Glomerular endothelial cell (primary cell): ENCODE data around the gene MTA3. TPM values are rescaled to one million over a fixed set of nuclear protein-coding genes. Genes with fewer than 3 reads are reported as not detected.
"Not testable (repeated sequence)": the region's sequence is repeated elsewhere in the genome, so short reads cannot be mapped to it uniquely, and the experiment has no call there.

Experiments used
- DNase-seq: peaks from one replicate; pipeline ENCODE4 v3.0.0-alpha.2; 2011; ENCODE audit warnings: low read depth, low spot score; ENCODE audit errors: extremely low read depth
- total RNA-seq: library from RNA; depleted of rRNA; stranded (reverse); fragments of >200 nt; gene quantifications from 2 replicates; pipeline ENCODE4 v1.2.3, GENCODE V29; 2015

Gene MTA3
- total RNA-seq, 1 donor from 2014 or later, result 37.2 TPM

GRCh38 chr2:42723465-42723864 lies 155.0 kb downstream of the MTA3 start:
- DNase-seq, result no peak

GRCh38 chr2:42724886-42725285 lies 156.5 kb downstream of the MTA3 start:
- DNase-seq, result no peak

DNA sequence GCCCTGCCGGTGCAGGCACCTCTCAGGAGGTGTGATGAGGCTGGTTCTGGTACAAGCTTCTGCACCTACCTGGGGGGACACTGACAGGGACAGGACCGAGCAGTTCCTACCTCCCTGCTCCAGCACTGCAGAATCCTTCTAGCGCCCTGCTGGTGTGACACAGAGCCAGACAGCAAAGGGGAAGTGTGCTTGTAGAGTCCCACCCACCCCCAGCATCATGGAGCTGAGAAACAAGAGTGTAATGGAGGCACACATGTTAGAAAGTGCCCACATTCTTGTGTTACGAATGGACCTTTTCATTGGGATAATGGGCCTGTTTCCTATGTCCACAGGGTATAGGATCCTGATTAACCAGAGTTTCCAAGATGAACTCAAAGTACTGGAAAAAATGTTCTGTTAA lies 157.2 kb downstream of the MTA3 start:
- DNase-seq, result no peak

DNA sequence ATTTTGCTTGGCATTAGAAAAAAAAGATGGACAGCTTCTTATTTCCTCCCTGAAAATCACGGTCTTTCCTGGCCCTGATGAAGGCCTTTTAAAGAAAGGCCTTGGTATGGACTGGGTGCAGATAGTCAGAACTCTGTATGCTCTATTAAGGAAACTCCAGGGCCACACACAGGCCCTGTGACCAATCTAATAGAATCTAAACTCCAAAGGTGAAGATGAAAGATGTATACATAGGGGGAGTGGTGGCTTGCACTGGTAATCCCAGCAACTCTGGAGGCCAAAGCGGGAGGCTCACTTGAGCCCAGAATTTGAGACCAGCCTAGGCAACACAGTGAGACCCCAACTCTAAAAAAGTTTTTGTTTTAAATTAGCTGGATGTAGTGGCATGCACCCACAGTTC lies 158.2 kb downstream of the MTA3 start:
- no peak for DNase-seq

DNA sequence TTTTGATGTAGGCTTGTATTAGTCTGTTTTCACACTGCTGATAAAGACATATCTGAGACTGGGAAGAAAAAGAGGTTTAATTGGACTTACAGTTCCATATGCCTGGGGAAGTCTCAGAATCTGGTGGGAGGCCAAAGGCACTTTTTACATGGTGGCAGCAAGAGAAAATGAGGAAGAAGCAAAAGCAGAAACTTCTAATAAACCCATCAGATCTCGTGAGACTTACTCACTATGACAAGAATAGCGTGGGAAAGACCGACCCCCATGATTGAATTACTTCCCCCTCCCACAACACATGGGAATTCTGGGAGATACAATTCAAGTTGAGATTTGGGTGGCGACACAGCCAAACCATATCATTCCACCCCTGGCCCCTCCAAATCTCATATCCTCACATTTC lies 162.9 kb downstream of the MTA3 start:
- not testable (repeated sequence) for DNase-seq

DNA sequence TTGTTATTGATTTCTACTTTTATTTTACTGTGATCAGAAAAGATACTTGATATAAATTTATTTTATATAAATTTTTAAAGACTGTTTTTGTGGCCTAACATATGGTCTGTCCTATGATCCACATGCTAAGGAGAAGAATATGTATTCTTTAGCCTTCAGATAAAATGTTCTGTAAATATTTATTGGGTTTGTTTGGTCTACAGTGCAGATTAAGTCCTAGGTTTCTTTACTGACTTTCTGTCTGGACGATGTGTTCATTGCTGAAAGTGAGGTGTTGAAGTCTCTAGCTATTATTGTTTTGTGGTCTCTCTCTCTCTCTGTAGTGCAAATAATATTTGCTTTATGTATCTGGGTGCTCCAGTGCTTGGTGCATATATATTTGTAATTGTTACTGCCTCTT lies 165.4 kb downstream of the MTA3 start:
- DNase-seq, result no peak

- DNase-seq, result no peak
Observed at GRCh38 chr2:42736598-42737322, 168.3 kb downstream of the MTA3 start.

DNA sequence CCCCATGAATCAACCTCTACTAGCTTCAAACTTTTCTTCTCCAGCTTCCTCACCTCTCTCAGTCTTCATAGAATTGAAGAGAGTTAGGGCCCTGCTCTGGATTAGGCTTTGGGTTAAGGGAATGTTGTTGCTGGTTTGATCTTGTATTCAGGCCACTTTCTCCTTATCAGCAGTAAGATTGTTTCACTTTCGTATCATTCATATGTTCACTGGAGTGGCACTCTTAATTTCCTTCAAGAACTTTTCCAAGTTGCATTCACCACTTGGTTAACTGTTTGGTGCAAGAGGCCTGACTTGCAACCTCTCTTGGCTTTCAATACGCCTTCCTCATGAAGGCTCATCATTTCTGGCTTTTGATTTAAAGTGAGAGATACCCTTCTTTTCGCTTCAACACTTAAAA lies 172.7 kb downstream of the MTA3 start:
- DNase-seq, result no peak

DNA sequence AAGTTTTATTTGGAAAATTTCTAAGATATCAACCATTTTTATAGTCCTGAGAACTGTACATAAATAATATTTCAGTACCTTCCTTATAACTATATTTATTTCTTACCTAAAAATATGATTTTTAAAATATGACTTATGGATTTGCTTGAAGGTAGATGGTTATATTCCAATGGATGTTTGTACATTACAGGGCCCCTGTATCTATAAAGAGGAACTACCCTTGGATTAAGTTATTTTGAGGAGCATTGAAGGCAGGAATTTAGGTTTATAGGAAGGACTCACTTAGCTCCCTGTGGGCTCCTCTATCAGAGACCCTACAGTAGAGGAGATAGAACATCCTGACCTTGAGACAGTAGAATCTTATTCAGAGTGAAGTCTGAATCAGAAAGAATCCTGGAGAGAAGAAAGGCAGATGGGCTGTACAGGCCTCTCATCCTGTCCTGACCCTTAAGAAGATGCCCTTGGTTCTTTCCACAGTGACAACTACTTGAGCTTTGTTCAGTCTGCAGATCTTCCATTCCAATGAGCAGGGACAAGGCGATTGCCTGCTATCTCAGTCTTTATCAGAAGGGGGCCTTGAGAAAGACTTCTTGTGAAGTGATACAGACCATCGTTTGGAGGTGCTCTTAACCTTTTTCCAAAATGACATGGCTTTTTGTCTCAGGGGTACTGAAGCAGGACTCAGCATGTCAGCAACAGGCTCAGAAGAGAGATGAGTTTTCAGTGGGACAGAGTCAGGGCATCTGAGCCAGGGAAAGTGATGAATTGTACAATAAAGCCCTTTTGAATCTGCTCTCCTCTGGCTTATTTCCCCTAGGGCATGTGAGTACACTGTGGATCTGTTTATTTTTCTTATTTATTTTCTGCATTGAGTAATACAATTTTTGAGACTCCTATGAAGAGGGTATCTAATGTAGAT lies 174.6 kb downstream of the MTA3 start:
- DNase-seq, result no peak

- no peak for DNase-seq
Observed at GRCh38 chr2:42743659-42743990, 175.2 kb downstream of the MTA3 start.

DNA sequence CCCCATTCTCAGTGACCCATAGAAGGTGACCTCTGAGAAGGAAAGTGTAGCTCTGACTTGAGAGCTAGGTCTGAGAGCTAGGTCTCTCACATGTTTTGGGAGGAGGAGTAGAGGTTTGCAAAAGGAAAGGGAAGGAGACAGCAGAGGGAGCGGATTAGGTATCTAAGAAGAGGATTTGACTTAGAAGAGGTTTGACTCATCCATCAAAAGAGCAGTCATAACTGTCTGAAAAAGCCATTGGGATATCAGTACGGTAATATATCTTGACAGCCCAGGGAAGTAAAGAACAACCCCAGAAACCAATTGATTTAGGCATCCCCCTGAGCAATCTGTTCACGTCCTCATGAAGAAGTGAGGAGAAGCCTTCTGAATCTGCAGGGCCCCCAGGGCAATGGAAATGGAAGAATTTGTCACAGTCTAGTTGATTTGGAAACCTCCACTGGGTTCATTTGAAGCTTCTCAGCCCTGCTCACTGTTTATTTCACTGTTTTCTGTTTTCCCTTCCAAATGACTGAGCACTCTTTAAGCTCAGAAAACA lies 176.2 kb downstream of the MTA3 start:
- no peak for DNase-seq

DNA sequence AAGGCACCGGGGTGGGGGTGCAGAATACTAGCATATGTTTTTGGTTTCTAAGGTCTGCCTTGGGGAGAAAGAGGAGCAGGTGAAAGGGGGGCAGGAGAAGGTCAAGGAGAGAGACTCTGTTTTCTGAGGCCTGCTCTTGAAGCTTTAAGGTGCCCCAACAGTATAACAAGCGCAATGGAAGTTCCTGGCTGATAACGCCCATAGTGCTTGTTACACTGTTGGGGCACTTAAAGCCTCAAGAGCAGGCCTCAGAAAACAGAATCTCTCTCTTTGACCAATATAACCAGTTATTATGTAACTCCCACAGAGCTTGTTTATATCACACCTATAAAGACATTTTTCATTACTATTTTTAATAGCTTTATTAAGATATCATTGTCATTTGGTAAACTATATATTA lies 179.0 kb downstream of the MTA3 start:
- no peak for DNase-seq

GRCh38 chr2:42748840-42749239 lies 180.4 kb downstream of the MTA3 start:
- no peak for DNase-seq

DNA sequence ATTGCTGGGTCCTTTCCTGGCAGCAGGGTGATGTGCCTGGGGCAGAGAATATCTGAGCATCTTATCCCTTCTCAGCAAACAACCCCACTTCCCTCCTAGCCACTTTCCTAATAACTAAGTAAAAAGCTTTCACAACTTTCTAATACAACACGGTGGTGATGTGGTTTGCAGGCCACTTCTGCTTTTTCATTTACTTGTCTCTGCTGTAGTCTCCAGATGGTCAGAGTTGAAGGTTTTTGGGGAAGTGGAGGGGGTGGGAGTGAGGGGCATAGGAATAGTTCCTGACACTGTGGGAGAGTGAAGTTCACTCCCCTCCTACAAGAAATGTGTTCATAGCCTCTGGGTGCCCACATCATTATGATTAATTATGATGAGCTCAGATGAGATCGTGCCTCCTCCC lies 183.9 kb downstream of the MTA3 start:
- no peak for DNase-seq

DNA sequence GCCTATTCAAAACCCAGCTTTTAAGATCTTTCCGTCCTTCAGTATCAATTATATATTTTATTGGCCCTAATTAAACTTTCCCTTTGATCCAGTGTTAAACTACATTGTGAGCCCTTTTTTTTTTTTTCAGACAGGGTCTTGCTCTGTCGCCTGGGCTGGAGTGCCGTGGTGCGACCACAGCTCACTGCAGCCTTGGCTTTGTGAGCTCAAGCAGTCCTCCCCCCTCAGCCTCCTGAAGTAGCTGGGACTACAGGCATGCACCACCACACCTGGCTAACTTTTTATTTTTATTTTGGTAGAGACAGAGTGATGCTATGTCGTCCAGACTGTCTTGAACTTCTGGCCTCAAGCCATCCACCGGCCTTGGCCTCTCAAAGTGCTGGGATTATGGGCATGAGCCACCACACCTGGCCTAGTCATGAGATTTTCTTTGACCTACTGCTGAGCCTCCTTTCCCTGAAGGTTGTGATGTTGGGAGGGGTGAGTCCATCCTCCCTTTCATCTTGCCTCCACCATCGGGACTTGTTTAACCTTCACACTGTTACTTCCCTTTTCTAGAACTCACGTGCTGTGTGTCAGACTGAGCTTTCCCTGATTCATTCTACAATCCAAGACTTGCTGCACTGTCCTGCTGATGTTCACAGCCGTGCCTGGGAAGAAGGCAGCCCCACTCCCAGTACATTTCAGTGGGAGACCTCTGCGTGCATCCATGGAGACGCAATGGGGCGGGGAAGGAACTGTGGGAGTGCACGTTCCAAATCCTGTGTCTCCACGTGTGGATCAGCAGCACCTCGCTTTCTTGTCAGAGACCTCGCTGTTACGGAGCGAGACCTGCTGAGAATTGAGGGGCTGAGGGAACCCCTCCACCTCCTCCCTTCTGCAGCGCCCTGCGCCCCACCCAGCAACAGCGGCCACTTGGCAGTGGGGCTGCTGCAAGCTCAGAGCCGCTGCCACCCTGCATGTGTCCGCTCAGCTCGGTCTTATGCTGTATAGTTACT lies 184.7 kb downstream of the MTA3 start:
- no peak for DNase-seq

- DNase-seq, result no peak
Observed at GRCh38 chr2:42754021-42754775, 185.8 kb downstream of the MTA3 start.

DNA sequence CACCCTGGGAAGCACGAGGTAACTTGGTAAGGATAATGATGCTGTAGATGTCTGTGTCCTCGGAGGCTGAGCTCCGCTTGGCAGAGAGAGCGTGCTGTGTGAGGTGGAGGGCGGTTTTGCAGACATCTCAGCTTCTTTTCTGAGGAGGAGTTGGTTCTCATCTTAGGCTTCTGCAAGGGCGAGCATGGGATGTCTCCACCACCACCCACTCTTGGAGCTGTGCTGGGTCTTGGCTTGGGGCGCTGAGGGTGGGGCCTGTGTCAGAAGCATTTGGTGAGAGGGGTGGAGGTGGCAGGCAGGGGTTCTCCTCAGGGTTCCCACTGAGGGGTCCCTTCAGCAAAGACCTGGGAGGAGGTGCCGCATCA lies 186.3 kb downstream of the MTA3 start:
- DNase-seq, result no peak

- no peak for DNase-seq
Observed at GRCh38 chr2:42755191-42755880, 186.9 kb downstream of the MTA3 start.

DNA sequence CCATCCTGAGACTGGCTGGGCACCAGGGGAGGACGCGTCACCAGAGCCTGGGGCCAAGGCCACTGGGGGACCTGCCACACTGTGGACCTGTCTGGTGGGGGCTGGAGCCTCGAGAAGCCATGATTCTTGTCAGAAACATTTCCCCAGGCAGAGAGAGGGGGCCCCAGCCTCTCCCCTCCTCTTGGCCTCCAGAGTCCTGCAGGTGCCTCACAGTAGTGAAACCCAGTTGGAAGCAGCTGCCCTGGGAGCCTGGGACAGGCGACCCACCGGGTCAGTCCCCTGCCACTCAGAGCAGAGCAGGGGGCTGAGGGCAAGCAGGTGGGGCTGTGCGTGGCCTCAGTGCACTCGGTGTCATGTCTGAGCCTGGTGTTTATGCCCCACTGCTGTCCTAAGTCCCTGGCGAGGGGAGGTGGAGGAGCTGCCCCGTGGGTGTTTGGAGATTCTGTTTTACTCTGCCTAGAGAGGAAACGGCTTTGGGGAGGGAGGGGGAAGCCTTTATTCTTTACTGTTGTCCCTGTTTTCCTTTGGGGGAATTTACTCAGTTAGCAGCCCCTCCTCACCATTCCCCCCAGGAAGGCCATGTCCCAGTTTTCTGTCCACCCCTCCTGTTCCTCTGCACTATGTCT lies 187.8 kb downstream of the MTA3 start:
- no peak for DNase-seq
